ENCODE measurements around the gene SCARB2. TPM values are rescaled to one million over a fixed set of nuclear protein-coding genes. Genes with fewer than 3 reads are reported as not detected.
A peak's percentile ranks its signal among the peaks of the same experiment; 100 is the strongest.

SCARB2 gene
- total RNA-seq, 1 donor from 2014 or later = 172 TPM

DNA sequence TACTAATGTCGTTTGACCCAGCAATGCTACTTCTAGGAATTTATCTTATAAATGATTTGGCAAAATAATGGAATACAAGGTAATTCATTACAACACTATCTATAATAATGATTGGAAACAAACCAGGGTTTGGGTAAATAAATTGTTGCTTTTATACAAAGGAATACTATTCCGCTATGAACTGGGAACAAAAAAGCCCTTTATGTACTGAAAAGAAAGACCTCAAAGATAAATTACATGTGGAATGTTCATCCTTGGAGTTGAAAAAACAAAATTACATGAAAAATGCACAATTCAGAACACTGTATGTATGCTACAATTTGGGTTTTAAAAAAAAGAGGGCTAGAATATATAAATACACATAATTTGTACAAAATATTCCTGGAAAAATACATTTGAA, 60.3 kb downstream of the SCARB2 start:
- H3K4me2 ChIP-seq (ENCODE audit: low read length) = no peak overlapping the region
- H3K27me3 Mint-ChIP-seq (ENCODE audit: low read depth, unreplicated experiment) = no peaks in the 10 kb centered on the region

DNA sequence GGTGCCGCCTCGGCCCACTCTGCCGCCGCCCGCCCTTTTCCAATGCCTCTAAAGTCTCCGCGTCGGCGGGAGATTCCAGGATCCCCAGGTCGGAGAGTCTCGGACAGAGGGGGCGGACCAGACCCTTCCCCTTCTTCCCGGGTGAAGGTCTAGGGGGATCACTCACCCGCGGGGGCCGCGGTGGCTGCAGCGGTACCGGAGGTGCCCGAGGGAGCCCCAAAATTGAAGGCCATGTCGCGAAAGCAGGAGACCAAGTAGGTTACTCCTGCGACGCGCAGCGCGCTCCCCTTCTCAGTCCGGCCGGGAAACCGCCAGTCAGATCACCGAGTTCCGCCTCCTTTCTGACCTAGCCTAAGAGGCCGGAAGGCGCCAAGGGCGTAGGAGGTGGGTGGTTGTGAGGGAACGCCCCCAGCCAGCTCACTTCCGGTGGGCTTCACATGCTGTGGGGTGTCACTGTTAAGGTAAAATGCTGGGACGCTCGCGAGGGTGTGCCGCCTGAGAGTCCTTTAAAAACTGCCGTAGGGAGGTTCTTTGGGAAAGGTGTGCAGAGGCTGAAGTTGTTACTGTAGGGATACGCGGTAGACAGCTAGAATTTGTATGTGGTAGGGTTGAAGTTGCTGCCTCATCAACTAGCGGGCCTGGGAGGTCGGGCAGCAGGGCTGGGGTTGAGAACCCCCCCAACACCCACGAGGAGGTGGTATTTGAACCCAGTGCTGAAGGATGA, 65.3 kb downstream of the SCARB2 start, which contains the start of gene NUP54:
Gene NUP54, minus strand, starts transcription at position 256 of the 724 bp plus-strand sequence. Its CDS starts 23 bp downstream, at position 233.
- H3K27ac ChIP-seq (ENCODE audit: low read depth, low read length) = peak within 1 kb of the TSS; percentile 95
- H4K20me1 ChIP-seq (ENCODE audit: insufficient read depth, low read length) = peaks cover 6% of the 10 kb centered on the region
- H3K36me3 ChIP-seq (ENCODE audit: insufficient read depth, low read length) = peaks cover 3% of the 10 kb centered on the region
- peak within 1 kb of the TSS; percentile 100 for H3K4me2 ChIP-seq (ENCODE audit: low read length)
- H3K9me3 ChIP-seq (ENCODE audit: insufficient read depth, low read depth, low read length) = no peaks in the 10 kb centered on the region
- peak within 1 kb of the TSS; percentile 96 for H3K9ac ChIP-seq (ENCODE audit: low read length)
- H3K9me3 Mint-ChIP-seq (ENCODE audit: unreplicated experiment) = no peaks in the 10 kb centered on the region
- TF ChIP-seq, protein P1, sequence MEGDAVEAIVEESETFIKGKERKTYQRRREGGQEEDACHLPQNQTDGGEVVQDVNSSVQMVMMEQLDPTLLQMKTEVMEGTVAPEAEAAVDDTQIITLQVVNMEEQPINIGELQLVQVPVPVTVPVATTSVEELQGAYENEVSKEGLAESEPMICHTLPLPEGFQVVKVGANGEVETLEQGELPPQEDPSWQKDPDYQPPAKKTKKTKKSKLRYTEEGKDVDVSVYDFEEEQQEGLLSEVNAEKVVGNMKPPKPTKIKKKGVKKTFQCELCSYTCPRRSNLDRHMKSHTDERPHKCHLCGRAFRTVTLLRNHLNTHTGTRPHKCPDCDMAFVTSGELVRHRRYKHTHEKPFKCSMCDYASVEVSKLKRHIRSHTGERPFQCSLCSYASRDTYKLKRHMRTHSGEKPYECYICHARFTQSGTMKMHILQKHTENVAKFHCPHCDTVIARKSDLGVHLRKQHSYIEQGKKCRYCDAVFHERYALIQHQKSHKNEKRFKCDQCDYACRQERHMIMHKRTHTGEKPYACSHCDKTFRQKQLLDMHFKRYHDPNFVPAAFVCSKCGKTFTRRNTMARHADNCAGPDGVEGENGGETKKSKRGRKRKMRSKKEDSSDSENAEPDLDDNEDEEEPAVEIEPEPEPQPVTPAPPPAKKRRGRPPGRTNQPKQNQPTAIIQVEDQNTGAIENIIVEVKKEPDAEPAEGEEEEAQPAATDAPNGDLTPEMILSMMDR (IDR thresholded peaks at IDR 0.05; ENCODE audit: insufficient read depth, low read depth, low read length) = no peak
- TF ChIP-seq EZH2 (IDR thresholded peaks at IDR 0.05; ENCODE audit: insufficient read depth, low read length) = no peak
- H3K4me3 ChIP-seq (ENCODE audit: insufficient read depth, low read depth, low read length) = peak within 1 kb of the TSS; percentile 99
- H3K79me2 ChIP-seq (ENCODE audit: insufficient read depth, low read length) = peaks cover 56% of the 10 kb centered on the region
- H3K36me3 Mint-ChIP-seq (ENCODE audit: low read depth, unreplicated experiment) = no peaks in the 10 kb centered on the region
- H2AFZ ChIP-seq (ENCODE audit: low read depth, low read length) = peak within 1 kb of the TSS; percentile 97
- H3K27me3 Mint-ChIP-seq (ENCODE audit: low read depth, unreplicated experiment) = no peaks in the 10 kb centered on the region
- peak within 1 kb of the TSS; percentile 84 for H3K27ac Mint-ChIP-seq (ENCODE audit: unreplicated experiment)
- H3K4me1 Mint-ChIP-seq (ENCODE audit: low read depth, unreplicated experiment) = peaks cover 12% of the 10 kb centered on the region
- FAIRE-seq (no peak), DNase-seq (ENCODE audit: low read depth) (peak; percentile 92)
- peak within 1 kb of the TSS; percentile 99 for H3K4me3 Mint-ChIP-seq (ENCODE audit: unreplicated experiment)
- no peaks in the 10 kb centered on the region for H3K27me3 ChIP-seq (ENCODE audit: insufficient read depth, low read length)
- H3K4me1 ChIP-seq (ENCODE audit: insufficient read depth, low read length) = peaks cover 13% of the 10 kb centered on the region

More for the DNA sequence above, 60.3 kb downstream of the SCARB2 start:
- Histone ChIP-seq H3K9ac (ENCODE audit: low read length) (no peak overlapping the region), H3K9me3 (ENCODE audit: insufficient read depth, low read depth, low read length) (no peaks in the 10 kb centered on the region), H3K4me1 (ENCODE audit: insufficient read depth, low read length) (peaks cover 9% of the 10 kb centered on the region), H3K79me2 (ENCODE audit: insufficient read depth, low read length) (peaks cover 11% of the 10 kb centered on the region), H3K36me3 (ENCODE audit: insufficient read depth, low read length) (no peaks in the 10 kb centered on the region), H4K20me1 (ENCODE audit: insufficient read depth, low read length) (no peaks in the 10 kb centered on the region), H3K27me3 (ENCODE audit: insufficient read depth, low read length) (no peaks in the 10 kb centered on the region), H3K27ac (ENCODE audit: low read depth, low read length) (no peak overlapping the region), H3K4me3 (ENCODE audit: insufficient read depth, low read depth, low read length) (no peak overlapping the region), H2AFZ (ENCODE audit: low read depth, low read length) (no peak overlapping the region)
- TF ChIP-seq, protein P1 (IDR thresholded peaks at IDR 0.05; ENCODE audit: insufficient read depth, low read depth, low read length) = no peak
- TF ChIP-seq EZH2 (IDR thresholded peaks at IDR 0.05; ENCODE audit: insufficient read depth, low read length) = no peak
- H3K36me3 Mint-ChIP-seq (ENCODE audit: low read depth, unreplicated experiment) = peaks cover under 1% of the 10 kb centered on the region
- no peak overlapping the region for H3K27ac Mint-ChIP-seq (ENCODE audit: unreplicated experiment)
- FAIRE-seq (no peak), DNase-seq (ENCODE audit: low read depth) (no peak)
- H3K4me3 Mint-ChIP-seq (ENCODE audit: unreplicated experiment) = no peak overlapping the region
- peaks cover 6% of the 10 kb centered on the region for H3K4me1 Mint-ChIP-seq (ENCODE audit: low read depth, unreplicated experiment)
- peaks cover 3% of the 10 kb centered on the region for H3K9me3 Mint-ChIP-seq (ENCODE audit: unreplicated experiment)
